Measurements from ENCODE around the gene DIP2C. TPM values are rescaled to one million over a fixed set of nuclear protein-coding genes. Genes with fewer than 3 reads are reported as not detected.

DIP2C gene
- polyA plus RNA-seq, 4 donors: 3.1 to 13.3 (median 4.7) TPM

- H3K36me3 ChIP-seq (ENCODE audit: control insufficient read depth in 3 of 3, insufficient read depth in 2 of 3, low read depth in 1 of 3, low read length in 3 of 3): peaks cover 0 to 2% (median 0%) of the 10 kb centered on the region in 3 donors
- H3K27me3 ChIP-seq (ENCODE audit: control insufficient read depth in 3 of 3, insufficient read depth in 3 of 3, low read length in 3 of 3): no peaks in the 10 kb centered on the region
- WGBS, 3 donors: 81 to 85% (median 82%) methylated on average over 25 of the region's 25 CpGs
- peaks cover 0 to 3% (median 0%) of the 10 kb centered on the region in 3 donors for H3K4me1 ChIP-seq (ENCODE audit: control insufficient read depth in 3 of 3, insufficient read depth in 2 of 3, low read depth in 1 of 3, low read length in 2 of 3)
- peaks cover 0 to 5% of the 10 kb centered on the region in 2 donors for H3K9me3 ChIP-seq (ENCODE audit: control insufficient read depth in 2 of 2, insufficient read depth in 1 of 2, low read depth in 1 of 2, low read length in 1 of 2)
- FAIRE-seq: no peak
- DNase-seq: peak in 1 of 2 donors; percentile 13
- H3K4me3 ChIP-seq (ENCODE audit: low read depth in 1 of 3, low read length in 3 of 3): no peak overlapping the region
- no peak overlapping the region for H3K27ac ChIP-seq (ENCODE audit: low read depth in 1 of 3, low read length in 2 of 3)
These were observed 83.7 kb downstream of the DIP2C start for GRCh38 chr10:605632-606325.

GRCh38 chr10:604716-605631 lies 84.5 kb downstream of the DIP2C start:
- H3K4me1 ChIP-seq (ENCODE audit: control insufficient read depth in 3 of 3, insufficient read depth in 2 of 3, low read depth in 1 of 3, low read length in 2 of 3): peaks cover 0 to 3% (median 0%) of the 10 kb centered on the region in 3 donors
- DNase-seq (no peak), FAIRE-seq (no peak)
- 85 to 90% (median 87%) methylated on average over 21 of the region's 21 CpGs for WGBS, 3 donors
- H3K9me3 ChIP-seq (ENCODE audit: control insufficient read depth in 2 of 2, insufficient read depth in 1 of 2, low read depth in 1 of 2, low read length in 1 of 2): peaks cover 0 to 5% of the 10 kb centered on the region in 2 donors
- H3K4me3 ChIP-seq (ENCODE audit: low read depth in 1 of 3, low read length in 3 of 3): no peak overlapping the region
- peaks cover 0 to 2% (median 0%) of the 10 kb centered on the region in 3 donors for H3K36me3 ChIP-seq (ENCODE audit: control insufficient read depth in 3 of 3, insufficient read depth in 2 of 3, low read depth in 1 of 3, low read length in 3 of 3)
- no peak overlapping the region for H3K27ac ChIP-seq (ENCODE audit: low read depth in 1 of 3, low read length in 2 of 3)
- H3K27me3 ChIP-seq (ENCODE audit: control insufficient read depth in 3 of 3, insufficient read depth in 3 of 3, low read length in 3 of 3): no peaks in the 10 kb centered on the region

GRCh38 chr10:603745-604144 lies 85.7 kb downstream of the DIP2C start:
- H3K4me1 ChIP-seq (ENCODE audit: control insufficient read depth in 3 of 3, insufficient read depth in 2 of 3, low read depth in 1 of 3, low read length in 2 of 3): peaks cover 0 to 3% (median 0%) of the 10 kb centered on the region in 3 donors
- peaks cover 0 to 5% of the 10 kb centered on the region in 2 donors for H3K9me3 ChIP-seq (ENCODE audit: control insufficient read depth in 2 of 2, insufficient read depth in 1 of 2, low read depth in 1 of 2, low read length in 1 of 2)
- DNase-seq: no peak
- 65 to 81% (median 77%) methylated on average over 6 of the region's 6 CpGs for WGBS, 3 donors
- FAIRE-seq: no peak
- H3K27ac ChIP-seq (ENCODE audit: low read depth in 1 of 3, low read length in 2 of 3): no peak overlapping the region
- no peak overlapping the region for H3K4me3 ChIP-seq (ENCODE audit: low read depth in 1 of 3, low read length in 3 of 3)
- H3K27me3 ChIP-seq (ENCODE audit: control insufficient read depth in 3 of 3, insufficient read depth in 3 of 3, low read length in 3 of 3): no peaks in the 10 kb centered on the region
- H3K36me3 ChIP-seq (ENCODE audit: control insufficient read depth in 3 of 3, insufficient read depth in 2 of 3, low read depth in 1 of 3, low read length in 3 of 3): peaks cover 0 to 2% (median 0%) of the 10 kb centered on the region in 3 donors

GRCh38 chr10:602391-603005 lies 87.0 kb downstream of the DIP2C start:
- WGBS, 3 donors: 87 to 93% (median 93%) methylated on average over 18 of the region's 18 CpGs

GRCh38 chr10:601660-601963 lies 87.9 kb downstream of the DIP2C start:
- Histone ChIP-seq H3K4me3 (ENCODE audit: low read depth in 1 of 3, low read length in 3 of 3) (no peak overlapping the region), H3K9me3 (ENCODE audit: control insufficient read depth in 2 of 2, insufficient read depth in 1 of 2, low read depth in 1 of 2, low read length in 1 of 2) (peaks cover 0 to 5% of the 10 kb centered on the region in 2 donors), H3K27ac (ENCODE audit: low read depth in 1 of 3, low read length in 2 of 3) (no peak overlapping the region), H3K4me1 (ENCODE audit: control insufficient read depth in 3 of 3, insufficient read depth in 2 of 3, low read depth in 1 of 3, low read length in 2 of 3) (peaks cover 0 to 3% (median 0%) of the 10 kb centered on the region in 3 donors), H3K36me3 (ENCODE audit: control insufficient read depth in 3 of 3, insufficient read depth in 2 of 3, low read depth in 1 of 3, low read length in 3 of 3) (peaks cover 0 to 7% (median 0%) of the 10 kb centered on the region in 3 donors), H3K27me3 (ENCODE audit: control insufficient read depth in 3 of 3, insufficient read depth in 3 of 3, low read length in 3 of 3) (no peaks in the 10 kb centered on the region)
- WGBS, 3 donors: 64 to 83% (median 65%) methylated on average over 12 of the region's 12 CpGs
- FAIRE-seq (no peak), DNase-seq (no peak)

More at GRCh38 chr10:602391-603005, 87.0 kb downstream of the DIP2C start:
- H3K9me3 ChIP-seq (ENCODE audit: control insufficient read depth in 2 of 2, insufficient read depth in 1 of 2, low read depth in 1 of 2, low read length in 1 of 2): peaks cover 0 to 5% of the 10 kb centered on the region in 2 donors
- FAIRE-seq: no peak
- peaks cover 0 to 3% (median 0%) of the 10 kb centered on the region in 3 donors for H3K4me1 ChIP-seq (ENCODE audit: control insufficient read depth in 3 of 3, insufficient read depth in 2 of 3, low read depth in 1 of 3, low read length in 2 of 3)
- H3K27me3 ChIP-seq (ENCODE audit: control insufficient read depth in 3 of 3, insufficient read depth in 3 of 3, low read length in 3 of 3): no peaks in the 10 kb centered on the region
- peaks cover 0 to 2% (median 0%) of the 10 kb centered on the region in 3 donors for H3K36me3 ChIP-seq (ENCODE audit: control insufficient read depth in 3 of 3, insufficient read depth in 2 of 3, low read depth in 1 of 3, low read length in 3 of 3)
- DNase-seq: no peak
- H3K27ac ChIP-seq (ENCODE audit: low read depth in 1 of 3, low read length in 2 of 3): no peak overlapping the region
- no peak overlapping the region for H3K4me3 ChIP-seq (ENCODE audit: low read depth in 1 of 3, low read length in 3 of 3)

GRCh38 chr10:600876-601659 lies 88.4 kb downstream of the DIP2C start:
- H3K27ac ChIP-seq (ENCODE audit: low read depth in 1 of 3, low read length in 2 of 3): no peak overlapping the region
- 75 to 77% (median 75%) methylated on average over 11 of the region's 11 CpGs for WGBS, 3 donors

GRCh38 chr10:600234-600633 lies 89.2 kb downstream of the DIP2C start:
- Histone ChIP-seq H3K9me3 (ENCODE audit: control insufficient read depth in 2 of 2, insufficient read depth in 1 of 2, low read depth in 1 of 2, low read length in 1 of 2) (peaks cover 0 to 5% of the 10 kb centered on the region in 2 donors), H3K27me3 (ENCODE audit: control insufficient read depth in 3 of 3, insufficient read depth in 3 of 3, low read length in 3 of 3) (no peaks in the 10 kb centered on the region), H3K27ac (ENCODE audit: low read depth in 1 of 3, low read length in 2 of 3) (no peak overlapping the region), H3K4me1 (ENCODE audit: control insufficient read depth in 3 of 3, insufficient read depth in 2 of 3, low read depth in 1 of 3, low read length in 2 of 3) (no peaks in the 10 kb centered on the region), H3K36me3 (ENCODE audit: control insufficient read depth in 3 of 3, insufficient read depth in 2 of 3, low read depth in 1 of 3, low read length in 3 of 3) (peaks cover 0 to 8% (median 0%) of the 10 kb centered on the region in 3 donors), H3K4me3 (ENCODE audit: low read depth in 1 of 3, low read length in 3 of 3) (no peak overlapping the region)
- 88 to 95% (median 89%) methylated on average over 15 of the region's 15 CpGs for WGBS, 3 donors
- DNase-seq (no peak), FAIRE-seq (no peak)

More at GRCh38 chr10:600876-601659, 88.4 kb downstream of the DIP2C start:
- peaks cover 0 to 8% (median 0%) of the 10 kb centered on the region in 3 donors for H3K36me3 ChIP-seq (ENCODE audit: control insufficient read depth in 3 of 3, insufficient read depth in 2 of 3, low read depth in 1 of 3, low read length in 3 of 3)
- H3K4me3 ChIP-seq (ENCODE audit: low read depth in 1 of 3, low read length in 3 of 3): no peak overlapping the region
- FAIRE-seq (no peak), DNase-seq (no peak)
- peaks cover 0 to 5% of the 10 kb centered on the region in 2 donors for H3K9me3 ChIP-seq (ENCODE audit: control insufficient read depth in 2 of 2, insufficient read depth in 1 of 2, low read depth in 1 of 2, low read length in 1 of 2)
- H3K27me3 ChIP-seq (ENCODE audit: control insufficient read depth in 3 of 3, insufficient read depth in 3 of 3, low read length in 3 of 3): no peaks in the 10 kb centered on the region
- H3K4me1 ChIP-seq (ENCODE audit: control insufficient read depth in 3 of 3, insufficient read depth in 2 of 3, low read depth in 1 of 3, low read length in 2 of 3): peaks cover 0 to 3% (median 0%) of the 10 kb centered on the region in 3 donors

Data from small intestine (tissue), 7 donors.